Measurements from ENCODE around the gene AMH.

- TF ChIP-seq CTCF (IDR thresholded peaks at IDR 0.05 in 2 of 3, conservative IDR thresholded peaks at IDR 0.05 in 1 of 3; ENCODE audit: borderline replicate concordance in 1 of 3, insufficient read depth in 1 of 3, low read depth in 2 of 3, low read length in 2 of 3): no peak
- no peak for TF ChIP-seq YY1 (IDR thresholded peaks at IDR 0.05; ENCODE audit: extremely low read depth, insufficient replicate concordance, low read depth, low read length)
- no peak for TF ChIP-seq EZH2 (IDR thresholded peaks at IDR 0.05)
- TF ChIP-seq RAD21 (IDR thresholded peaks at IDR 0.05; ENCODE audit: low read depth): no peak
- TF ChIP-seq SP1 (IDR thresholded peaks at IDR 0.05; ENCODE audit: low read depth): no peak
- TF ChIP-seq TCF7L2 (IDR thresholded peaks at IDR 0.05; ENCODE audit: borderline replicate concordance, extremely low read depth, insufficient read depth, insufficient read length): no peak
- TF ChIP-seq FOSL1 (IDR thresholded peaks at IDR 0.05; ENCODE audit: low read depth): no peak
- no peak for TF ChIP-seq REST (IDR thresholded peaks at IDR 0.05; ENCODE audit: low read depth)
- TF ChIP-seq ZBTB33 (IDR thresholded peaks at IDR 0.05; ENCODE audit: extremely low read depth, insufficient replicate concordance, low read length): no peak
- no peak for TF ChIP-seq MAX (IDR thresholded peaks at IDR 0.05)
- TF ChIP-seq POLR2AphosphoS5 (IDR thresholded peaks at IDR 0.05; ENCODE audit: low read depth, low read length): no peak
Observed at GRCh38 chr19:2199861-2200623, 49.1 kb upstream of the AMH start.

Data from HCT116 (cell line).